K562 (cell line): ENCODE measurements around the gene RCC2. TPM values are rescaled to one million over a fixed set of nuclear protein-coding genes. Genes with fewer than 3 reads are reported as not detected.
A peak's percentile ranks its signal among the peaks of the same experiment; 100 is the strongest.

Source experiments
- CBX2 ChIP-seq: fragments of 200-600 bp; sonication (generic); IDR thresholded peaks from one replicate; pipeline ENCODE4 v1.6.1; 2012; ENCODE audit warnings: mild to moderate bottlenecking, low read length, inconsistent platforms; ENCODE audit not compliant: insufficient read depth, poor library complexity, severe bottlenecking
- CHD2 ChIP-seq: IDR thresholded peaks from 2 replicates; pipeline ENCODE4 v1.6.1; 2011; ENCODE audit warnings: low read depth, low read length
- CSDE1 ChIP-seq, 2 experiments: fragments of 450-650 bp; IDR thresholded peaks; 2 replicates each; pipeline ENCODE4 v1.6.1; 2016; ENCODE audit warnings: mild to moderate bottlenecking in 1 of 2
- ETV1 ChIP-seq: fragments of 450-650 bp; conservative IDR thresholded peaks from 2 replicates; pipeline ENCODE4 v1.6.1; 2016; ENCODE audit warnings: missing genetic modification characterization, control low read depth, low read depth, missing compliant biosample characterization
- FOXA3 ChIP-seq, 2 experiments: fragments of 450-650 bp in 1 of 2; sonication (generic) in 1 of 2; formaldehyde crosslinking; IDR thresholded peaks in 1 of 2; conservative IDR thresholded peaks in 1 of 2; 2 replicates each; pipeline versions ENCODE4 v1.4.0 to v1.8.0; 2020 to 2022; ENCODE audit warnings: mild to moderate bottlenecking in 2 of 2, missing genetic modification reagents in 1 of 2
- FOXK1 ChIP-seq: sonication (generic); formaldehyde crosslinking; IDR thresholded peaks from 2 replicates; pipeline ENCODE4 v1.8.0; 2022; ENCODE audit warnings: missing genetic modification reagents, mild to moderate bottlenecking, borderline replicate concordance
- GATA2 ChIP-seq: sonication (generic); formaldehyde crosslinking; IDR thresholded peaks from 2 replicates; pipeline ENCODE4 v1.4.0; 2020; ENCODE audit warnings: mild to moderate bottlenecking, missing genetic modification reagents
- HOXB6 ChIP-seq: fragments of 250-450 bp; sonication (Bioruptor Pico); IDR thresholded peaks from 2 replicates; pipeline ENCODE4 v1.5.1; 2022; ENCODE audit warnings: mild to moderate bottlenecking, borderline replicate concordance
- NR3C1 ChIP-seq: sonication (generic); formaldehyde crosslinking; IDR thresholded peaks from 2 replicates; pipeline ENCODE4 v1.8.1; 2022; ENCODE audit warnings: missing genetic modification reagents
- TAF15 ChIP-seq: fragments of 200-400 bp; formaldehyde crosslinking; IDR thresholded peaks from 2 replicates; pipeline ENCODE4 v1.6.1; 2017; ENCODE audit warnings: mild to moderate bottlenecking, low read depth, low read length, moderate library complexity
- TEAD2 ChIP-seq: fragments of 450-650 bp; IDR thresholded peaks from 2 replicates; pipeline ENCODE4 v1.6.1; 2016; ENCODE audit warnings: missing genetic modification characterization, control low read depth, missing compliant biosample characterization
- ZFP1 ChIP-seq: fragments of 450-650 bp; formaldehyde crosslinking; IDR thresholded peaks from 2 replicates; pipeline ENCODE4 v1.4.0; 2020; ENCODE audit warnings: mild to moderate bottlenecking, mixed read lengths
- ZNF184 ChIP-seq: sonication (generic); formaldehyde crosslinking; IDR thresholded peaks from 2 replicates; pipeline ENCODE4 v1.5.0; 2020; ENCODE audit warnings: missing genetic modification reagents
- ZNF316 ChIP-seq: fragments of 450-650 bp; IDR thresholded peaks from 2 replicates; pipeline ENCODE4 v1.6.1; 2016
- ZNF41 ChIP-seq: fragments of 250-450 bp; sonication (Bioruptor Pico); conservative IDR thresholded peaks from 2 replicates; pipeline ENCODE4 v1.4.0; 2020; ENCODE audit warnings: mild to moderate bottlenecking
- polyA plus RNA-seq, 8 experiments: library from polyadenylated mRNA; depleted of rRNA in 4 of 8; stranded (reverse) in 5 of 8; unstranded in 3 of 8; fragments of >200 nt; fragmentation: Nextera tagmentation in 2 of 8; fragmentation: Illumina TruSeq in 1 of 8; extraction: Ambion mirVana in 2 of 8; extraction: Trizol in 1 of 8; gene quantifications; 2 replicates each; pipeline versions ENCODE4 v1.2.1 to v1.2.3, GENCODE V29; 2011 to 2014; ENCODE audit warnings: inconsistent platforms in 1 of 8, missing spikeins in 1 of 8
- total RNA-seq, 7 experiments: library from RNA; depleted of rRNA in 6 of 7; stranded (reverse); fragments of >200 nt in 6 of 7; fragmentation: Illumina TruSeq in 2 of 7; extraction: Trizol in 2 of 7; gene quantifications; 2 replicates each; pipeline versions ENCODE4 v1.2.1 to v1.2.3, GENCODE V29; 2011 to 2021; ENCODE audit warnings: low replicate concordance in 1 of 7
- TF ChIP-seq, protein P1 (sequence below), 2 experiments: IDR thresholded peaks; 2 replicates each; pipeline ENCODE4 v1.6.1; 2011; ENCODE audit warnings: borderline replicate concordance in 1 of 2, control low read depth in 1 of 2, low read depth in 1 of 2, low read length in 1 of 2, mild to moderate bottlenecking in 1 of 2, mixed read lengths in 1 of 2, moderate library complexity in 1 of 2; ENCODE audit not compliant: insufficient read depth in 1 of 2, insufficient read length in 1 of 2, poor library complexity in 1 of 2, severe bottlenecking in 1 of 2; ENCODE audit errors: extremely low read depth in 1 of 2
- TF ChIP-seq, protein P2 (sequence below): fragments of 250-450 bp; sonication (Bioruptor Pico); IDR thresholded peaks from 2 replicates; pipeline ENCODE4 v1.5.0; 2021; ENCODE audit warnings: mild to moderate bottlenecking, moderate library complexity
- TF ChIP-seq, protein P3 (sequence below): sonication (generic); formaldehyde crosslinking; IDR thresholded peaks from 2 replicates; pipeline ENCODE4 v1.8.0; 2023; ENCODE audit warnings: missing genetic modification reagents, mild to moderate bottlenecking, borderline replicate concordance

Gene RCC2
- total and polyA plus RNA-seq, 9 of the 15 experiments (the other 6 are each of a cell fraction or from before 2014, with no cell fraction given) = 31.8 to 292 (median 116) TPM

DNA sequence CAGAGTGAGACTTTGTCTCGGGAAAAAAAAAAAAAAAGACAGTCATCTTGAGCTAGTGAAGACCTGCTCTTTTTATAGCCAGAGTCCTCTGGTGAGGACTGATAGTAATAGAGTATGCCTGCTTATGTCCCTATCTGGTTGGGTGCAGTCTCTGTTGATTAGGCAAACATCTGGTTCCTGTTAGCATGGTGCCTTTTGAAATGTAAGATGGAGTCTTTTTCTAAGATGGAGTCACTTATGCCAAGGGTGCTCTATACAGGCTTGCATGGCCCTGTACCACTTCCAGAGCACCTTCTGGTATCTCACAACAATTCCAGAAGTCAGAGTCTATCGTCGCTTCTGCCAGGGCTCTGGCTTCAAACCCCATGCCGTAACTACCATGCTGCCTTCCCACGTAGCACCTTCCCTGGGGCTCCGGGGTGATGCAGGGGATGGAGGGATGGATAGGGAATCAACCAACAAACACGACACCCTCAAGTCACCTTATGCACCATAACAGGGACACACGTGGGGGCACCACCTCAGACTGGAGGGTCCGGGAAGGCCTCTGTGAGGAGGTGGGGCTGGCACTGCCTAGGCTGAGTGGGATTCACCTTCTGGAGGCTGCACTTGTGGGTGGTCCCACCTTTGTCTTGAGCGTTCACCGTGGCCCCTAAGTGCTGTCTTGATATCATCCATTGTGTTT, 79.1 kb downstream of the RCC2 start (continued):
- TF ChIP-seq TEAD2 (peak; percentile 97), ZNF184 (CRISPR knock-in tag) (no peak), CSDE1 (IDR thresholded peaks at IDR 0.05) (no peak), CBX2 (no peak), ZNF316 (0 out of 2 replicates have a peak, but pooled peaks have one; percentile 39), ZNF41 (CRISPR knock-in tag) (peak; percentile 98), GATA2 (peak; percentile 86), ETV1 (tag) (peak; percentile 95), HOXB6 (peak; percentile 90; the same call in 1 of the 2 replicates), TAF15 (no peak), ZFP1 (peak; percentile 97), CHD2 (no peak), FOXA3 (CRISPR knock-in tag; conservative IDR thresholded peaks at IDR 0.05 in 1 of 2, IDR thresholded peaks at IDR 0.05 in 1 of 2) (peak in 1 of 2 experiments; percentile 70; a peak in 2 of 4 replicates), FOXK1 (CRISPR knock-in tag) (no peak), NR3C1 (CRISPR knock-in tag) (no peak)
- TF ChIP-seq, protein P1, sequence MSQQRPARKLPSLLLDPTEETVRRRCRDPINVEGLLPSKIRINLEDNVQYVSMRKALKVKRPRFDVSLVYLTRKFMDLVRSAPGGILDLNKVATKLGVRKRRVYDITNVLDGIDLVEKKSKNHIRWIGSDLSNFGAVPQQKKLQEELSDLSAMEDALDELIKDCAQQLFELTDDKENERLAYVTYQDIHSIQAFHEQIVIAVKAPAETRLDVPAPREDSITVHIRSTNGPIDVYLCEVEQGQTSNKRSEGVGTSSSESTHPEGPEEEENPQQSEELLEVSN (IDR thresholded peaks at IDR 0.05; ENCODE audit: borderline replicate concordance in 1 of 2, extremely low read depth in 1 of 2, insufficient read depth in 1 of 2, insufficient read length in 1 of 2, low read depth in 1 of 2, low read length in 1 of 2, poor library complexity in 1 of 2, severe bottlenecking in 1 of 2) = peak in 1 of 2 experiments; percentile 4
- TF ChIP-seq, protein P2, sequence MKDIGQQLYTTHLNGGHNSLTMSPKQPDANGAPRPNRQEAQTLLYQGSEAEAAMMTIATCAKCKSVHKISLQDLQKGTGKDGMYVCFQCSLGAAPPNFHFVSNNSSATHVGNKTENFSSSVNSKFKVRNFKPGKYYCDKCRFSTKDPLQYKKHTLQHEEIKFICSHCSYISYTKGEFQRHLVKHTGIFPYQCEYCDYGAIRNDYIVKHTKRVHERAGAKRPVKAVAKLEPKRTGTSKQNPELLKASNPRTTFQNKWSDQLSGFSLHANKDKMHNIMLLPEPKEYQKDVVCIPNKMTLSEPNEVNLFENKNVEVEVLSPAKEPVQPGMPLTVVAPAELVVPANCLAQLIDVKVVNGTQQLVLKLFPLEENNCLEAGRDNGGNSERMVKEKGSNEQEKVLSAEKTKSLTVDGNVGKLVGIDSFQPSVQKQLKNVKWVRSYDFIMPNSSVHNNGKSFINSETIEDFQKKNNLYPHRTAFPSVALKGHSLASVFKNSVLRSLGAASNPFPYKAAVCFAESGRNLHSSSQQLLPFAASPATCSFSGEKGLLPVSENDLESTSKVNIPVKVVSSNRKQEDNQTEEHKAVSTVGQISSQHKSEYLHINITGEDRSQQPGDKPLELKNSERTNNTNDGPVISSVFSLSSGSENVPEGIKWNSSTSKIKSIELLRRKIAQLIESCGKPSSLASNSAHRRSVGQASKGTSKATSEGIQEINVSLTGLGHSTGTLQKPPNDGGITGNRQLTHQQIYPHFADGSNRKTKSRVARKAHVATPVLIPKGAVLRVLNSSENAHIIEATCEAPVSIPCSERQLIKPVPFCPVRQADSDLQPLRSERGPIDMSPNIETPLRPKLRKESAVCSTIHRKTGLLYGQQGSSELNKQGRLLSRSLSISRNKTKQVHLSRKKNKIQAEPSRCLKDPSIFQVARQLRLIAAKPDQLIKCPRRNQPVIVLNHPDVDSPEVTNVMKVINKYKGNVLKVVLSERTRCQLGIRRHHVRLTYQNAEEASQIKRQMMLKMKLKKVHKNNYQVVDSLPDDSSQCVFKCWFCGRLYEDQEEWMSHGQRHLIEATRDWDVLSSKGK = no peak
- TF ChIP-seq, protein P3, sequence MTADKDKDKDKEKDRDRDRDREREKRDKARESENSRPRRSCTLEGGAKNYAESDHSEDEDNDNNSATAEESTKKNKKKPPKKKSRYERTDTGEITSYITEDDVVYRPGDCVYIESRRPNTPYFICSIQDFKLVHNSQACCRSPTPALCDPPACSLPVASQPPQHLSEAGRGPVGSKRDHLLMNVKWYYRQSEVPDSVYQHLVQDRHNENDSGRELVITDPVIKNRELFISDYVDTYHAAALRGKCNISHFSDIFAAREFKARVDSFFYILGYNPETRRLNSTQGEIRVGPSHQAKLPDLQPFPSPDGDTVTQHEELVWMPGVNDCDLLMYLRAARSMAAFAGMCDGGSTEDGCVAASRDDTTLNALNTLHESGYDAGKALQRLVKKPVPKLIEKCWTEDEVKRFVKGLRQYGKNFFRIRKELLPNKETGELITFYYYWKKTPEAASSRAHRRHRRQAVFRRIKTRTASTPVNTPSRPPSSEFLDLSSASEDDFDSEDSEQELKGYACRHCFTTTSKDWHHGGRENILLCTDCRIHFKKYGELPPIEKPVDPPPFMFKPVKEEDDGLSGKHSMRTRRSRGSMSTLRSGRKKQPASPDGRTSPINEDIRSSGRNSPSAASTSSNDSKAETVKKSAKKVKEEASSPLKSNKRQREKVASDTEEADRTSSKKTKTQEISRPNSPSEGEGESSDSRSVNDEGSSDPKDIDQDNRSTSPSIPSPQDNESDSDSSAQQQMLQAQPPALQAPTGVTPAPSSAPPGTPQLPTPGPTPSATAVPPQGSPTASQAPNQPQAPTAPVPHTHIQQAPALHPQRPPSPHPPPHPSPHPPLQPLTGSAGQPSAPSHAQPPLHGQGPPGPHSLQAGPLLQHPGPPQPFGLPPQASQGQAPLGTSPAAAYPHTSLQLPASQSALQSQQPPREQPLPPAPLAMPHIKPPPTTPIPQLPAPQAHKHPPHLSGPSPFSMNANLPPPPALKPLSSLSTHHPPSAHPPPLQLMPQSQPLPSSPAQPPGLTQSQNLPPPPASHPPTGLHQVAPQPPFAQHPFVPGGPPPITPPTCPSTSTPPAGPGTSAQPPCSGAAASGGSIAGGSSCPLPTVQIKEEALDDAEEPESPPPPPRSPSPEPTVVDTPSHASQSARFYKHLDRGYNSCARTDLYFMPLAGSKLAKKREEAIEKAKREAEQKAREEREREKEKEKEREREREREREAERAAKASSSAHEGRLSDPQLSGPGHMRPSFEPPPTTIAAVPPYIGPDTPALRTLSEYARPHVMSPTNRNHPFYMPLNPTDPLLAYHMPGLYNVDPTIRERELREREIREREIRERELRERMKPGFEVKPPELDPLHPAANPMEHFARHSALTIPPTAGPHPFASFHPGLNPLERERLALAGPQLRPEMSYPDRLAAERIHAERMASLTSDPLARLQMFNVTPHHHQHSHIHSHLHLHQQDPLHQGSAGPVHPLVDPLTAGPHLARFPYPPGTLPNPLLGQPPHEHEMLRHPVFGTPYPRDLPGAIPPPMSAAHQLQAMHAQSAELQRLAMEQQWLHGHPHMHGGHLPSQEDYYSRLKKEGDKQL (CRISPR knock-in tag) = no peak
